Prostate gland (tissue), 2 donors: Measurements from ENCODE around the gene GNG13. TPM values are rescaled to one million over a fixed set of nuclear protein-coding genes. Genes with fewer than 3 reads are reported as not detected.

Source experiments
- DNase-seq: peaks from one replicate; pipeline ENCODE4 v3.0.0-alpha.2; 2019; ENCODE audit warnings: low spot score
- H3K27ac ChIP-seq, 2 donors: fragments of 200-600 bp; sonication (generic); 2 replicates each; pipeline ENCODE4 v1.5.1; 2017 to 2019
- H3K27me3 ChIP-seq: fragments of 200-600 bp; sonication (generic); replicated peaks from 2 replicates; pipeline ENCODE4 v1.5.1; 2019; ENCODE audit not compliant: insufficient read depth
- H3K36me3 ChIP-seq, 2 donors: fragments of 200-600 bp; sonication (generic); 1 replicate in 1 of 2; 2 replicates in 1 of 2; pipeline versions ENCODE4 v1.5.1 to v1.8.1; 2017 to 2019
- H3K4me1 ChIP-seq: fragments of 200-600 bp; sonication (generic); replicated peaks from 2 replicates; pipeline ENCODE4 v1.5.1; 2019
- H3K4me3 ChIP-seq, 2 donors: fragments of 200-600 bp; sonication (generic); 2 replicates each; pipeline ENCODE4 v1.5.1; 2017 to 2019
- H3K9me3 ChIP-seq: fragments of 200-600 bp; sonication (generic); 2 replicates; pipeline ENCODE4 v1.5.1; 2017
- POLR2A ChIP-seq: fragments of 450-650 bp; IDR thresholded peaks from one replicate; pipeline ENCODE4 v1.6.1; 2016; ENCODE audit warnings: antibody characterized with exemption, mild to moderate bottlenecking
- POLR2AphosphoS5 ChIP-seq: sonication (generic); formaldehyde crosslinking; IDR thresholded peaks from one replicate; pipeline ENCODE4 v1.6.1; 2017; ENCODE audit warnings: antibody characterized with exemption
- WGBS: methylation state at CpG from one replicate; pipeline ENCODE4 v1.1.5; 2018; 5-methylcytosine and 5-hydroxymethylcytosine counted together
- intact Hi-C: fragments of 100-400 bp; cut with DNase I; formaldehyde crosslinking; loops from one replicate; pipeline ENCODE4 v1.14.2; 2022
- total RNA-seq, 2 donors: library from RNA; depleted of rRNA; stranded (reverse); fragments of >200 nt; gene quantifications; one replicate each; pipeline ENCODE4 v1.1.0, GENCODE V29; 2016
- TF ChIP-seq, protein P1 (sequence below), 4 experiments: fragments of 200-600 bp in 2 of 4; fragments of 450-650 bp in 2 of 4; sonication (generic) in 2 of 4; IDR thresholded peaks; 1 replicate in 3 of 4; 2 replicates in 1 of 4; pipeline ENCODE4 v1.5.1; 2016 to 2019; ENCODE audit warnings: antibody characterized with exemption in 4 of 4, mild to moderate bottlenecking in 2 of 4, moderate library complexity in 2 of 4

Gene GNG13
- total RNA-seq, 2 donors from 2014 or later = not detected

DNA sequence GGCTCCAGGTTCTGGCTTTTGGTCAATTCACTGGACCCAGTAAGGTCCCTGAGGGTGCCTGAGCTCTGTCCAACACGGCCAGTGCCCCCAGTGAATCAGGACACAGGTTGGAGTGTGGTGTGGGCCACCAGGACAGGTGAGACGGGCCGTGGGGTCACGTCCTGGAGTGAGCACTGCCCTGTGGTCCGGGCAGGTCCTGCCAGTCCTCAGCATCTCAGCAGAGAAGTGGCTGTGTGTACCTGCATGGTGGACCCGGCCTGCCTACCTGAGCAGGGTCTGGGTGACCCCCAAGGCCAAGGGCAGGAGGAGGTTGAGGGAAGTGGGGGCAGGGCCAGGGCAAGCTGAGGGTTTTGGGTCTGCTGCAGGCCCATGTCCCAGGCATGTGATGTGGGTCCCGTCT lies 1.9 kb upstream of the GNG13 start:
- Histone ChIP-seq H3K36me3 (no peaks in the 10 kb centered on the region), H3K9me3 (no peaks in the 10 kb centered on the region), H3K4me1 (no peaks in the 10 kb centered on the region), H3K27me3 (peaks cover 19% of the 10 kb centered on the region), H3K4me3 (no peak overlapping the region), H3K27ac (no peak overlapping the region)
- WGBS = 72% methylated on average over 7 of the region's 7 CpGs
- intact Hi-C loops = no loop called here
- TF ChIP-seq, protein P1, sequence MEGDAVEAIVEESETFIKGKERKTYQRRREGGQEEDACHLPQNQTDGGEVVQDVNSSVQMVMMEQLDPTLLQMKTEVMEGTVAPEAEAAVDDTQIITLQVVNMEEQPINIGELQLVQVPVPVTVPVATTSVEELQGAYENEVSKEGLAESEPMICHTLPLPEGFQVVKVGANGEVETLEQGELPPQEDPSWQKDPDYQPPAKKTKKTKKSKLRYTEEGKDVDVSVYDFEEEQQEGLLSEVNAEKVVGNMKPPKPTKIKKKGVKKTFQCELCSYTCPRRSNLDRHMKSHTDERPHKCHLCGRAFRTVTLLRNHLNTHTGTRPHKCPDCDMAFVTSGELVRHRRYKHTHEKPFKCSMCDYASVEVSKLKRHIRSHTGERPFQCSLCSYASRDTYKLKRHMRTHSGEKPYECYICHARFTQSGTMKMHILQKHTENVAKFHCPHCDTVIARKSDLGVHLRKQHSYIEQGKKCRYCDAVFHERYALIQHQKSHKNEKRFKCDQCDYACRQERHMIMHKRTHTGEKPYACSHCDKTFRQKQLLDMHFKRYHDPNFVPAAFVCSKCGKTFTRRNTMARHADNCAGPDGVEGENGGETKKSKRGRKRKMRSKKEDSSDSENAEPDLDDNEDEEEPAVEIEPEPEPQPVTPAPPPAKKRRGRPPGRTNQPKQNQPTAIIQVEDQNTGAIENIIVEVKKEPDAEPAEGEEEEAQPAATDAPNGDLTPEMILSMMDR (IDR thresholded peaks at IDR 0.05) = no peak
- TF ChIP-seq POLR2AphosphoS5 (no peak), POLR2A (no peak)
- DNase-seq = no peak

DNA sequence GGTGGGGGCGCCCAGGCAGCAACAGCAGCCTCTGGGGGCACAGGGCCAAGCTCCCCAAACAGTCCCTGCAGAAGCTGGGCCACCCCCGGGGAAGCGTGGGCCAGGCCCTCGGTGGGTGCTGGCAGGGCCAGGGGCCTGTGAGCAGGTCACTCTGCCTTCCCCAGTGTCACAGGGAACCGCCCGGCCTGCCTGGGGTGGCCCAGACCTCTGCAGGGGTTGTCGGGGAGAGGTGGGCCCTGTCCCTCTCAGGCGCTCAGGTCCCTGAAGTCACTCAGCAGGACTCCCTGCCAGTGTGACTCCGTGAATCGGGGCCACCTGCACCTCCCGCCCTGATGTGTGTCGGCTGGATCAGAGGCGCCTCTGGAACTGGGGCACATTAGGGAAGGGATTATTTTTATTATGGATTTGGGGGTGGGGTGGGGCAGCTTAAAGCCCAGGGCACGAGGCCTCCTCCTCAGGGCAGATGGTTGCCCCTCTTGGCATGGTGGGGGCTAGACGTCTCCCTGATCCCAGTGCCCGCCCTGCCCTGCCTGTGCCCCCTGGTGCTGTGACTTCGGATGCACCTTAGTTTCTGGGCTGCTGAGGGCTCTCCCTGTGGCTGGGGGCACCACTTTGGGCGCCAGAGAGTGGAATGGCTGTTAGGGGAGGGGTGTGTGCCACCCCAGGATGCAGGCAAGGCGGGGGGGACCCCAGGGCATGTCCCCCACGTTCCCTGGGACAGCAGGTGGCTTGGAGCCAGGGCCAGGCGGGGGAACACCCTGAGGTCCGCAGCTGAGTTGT lies 1.2 kb upstream of the GNG13 start:
- 47% methylated on average over 19 of the region's 22 CpGs for WGBS
- H3K4me3 ChIP-seq = no peak overlapping the region
- H3K4me1 ChIP-seq = no peaks in the 10 kb centered on the region
- no peak for TF ChIP-seq POLR2A
- TF ChIP-seq POLR2AphosphoS5 = no peak
- TF ChIP-seq, protein P1 (IDR thresholded peaks at IDR 0.05) = no peak
- no peaks in the 10 kb centered on the region for H3K36me3 ChIP-seq
- H3K27ac ChIP-seq = no peak overlapping the region
- H3K27me3 ChIP-seq = peaks cover 19% of the 10 kb centered on the region
- intact Hi-C loops = no loop called here
- H3K9me3 ChIP-seq = no peaks in the 10 kb centered on the region
- DNase-seq = no peak

DNA sequence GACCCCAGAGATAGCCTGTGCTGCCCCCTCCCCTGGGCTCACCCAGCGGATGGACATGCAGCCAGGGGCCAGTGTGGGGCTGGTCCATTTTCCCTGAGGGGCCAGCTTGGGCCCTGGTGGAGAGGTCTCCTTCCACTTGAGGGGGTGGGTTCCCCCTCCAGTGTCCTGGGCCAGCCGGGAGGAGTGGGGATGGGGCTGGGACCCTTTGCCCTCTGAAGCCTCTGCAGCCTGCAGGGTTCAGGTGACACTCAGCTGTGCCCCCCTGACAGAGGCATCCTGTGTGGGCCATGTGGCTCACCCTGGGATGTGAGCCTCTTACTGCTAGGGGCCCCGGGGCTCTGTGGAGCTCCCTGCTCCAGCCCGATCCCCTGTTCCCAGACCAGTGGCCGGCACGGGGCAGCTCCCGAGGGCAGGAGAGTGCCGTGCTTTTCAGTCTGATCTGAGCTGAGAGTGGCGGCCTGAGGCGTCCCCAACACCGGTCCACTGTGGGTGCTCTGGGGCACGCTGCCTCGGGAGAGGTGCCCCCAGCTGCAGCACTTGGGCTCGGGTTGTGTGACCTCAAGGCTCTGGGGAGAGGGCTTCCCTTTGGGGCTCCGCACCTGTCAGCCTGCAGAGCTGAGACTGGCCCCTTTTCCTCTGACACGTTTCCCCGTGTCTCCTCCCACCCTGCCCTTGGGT lies 439 bp upstream of the GNG13 start:
- 12% methylated on average over 17 of the region's 17 CpGs for WGBS
- Histone ChIP-seq H3K27me3 (peaks cover 19% of the 10 kb centered on the region), H3K9me3 (no peaks in the 10 kb centered on the region), H3K4me3 (no peak overlapping the region), H3K36me3 (no peaks in the 10 kb centered on the region), H3K27ac (no peak overlapping the region), H3K4me1 (no peaks in the 10 kb centered on the region)
- no peak for DNase-seq
- no peak for TF ChIP-seq POLR2A
- intact Hi-C loops = no loop called here

DNA sequence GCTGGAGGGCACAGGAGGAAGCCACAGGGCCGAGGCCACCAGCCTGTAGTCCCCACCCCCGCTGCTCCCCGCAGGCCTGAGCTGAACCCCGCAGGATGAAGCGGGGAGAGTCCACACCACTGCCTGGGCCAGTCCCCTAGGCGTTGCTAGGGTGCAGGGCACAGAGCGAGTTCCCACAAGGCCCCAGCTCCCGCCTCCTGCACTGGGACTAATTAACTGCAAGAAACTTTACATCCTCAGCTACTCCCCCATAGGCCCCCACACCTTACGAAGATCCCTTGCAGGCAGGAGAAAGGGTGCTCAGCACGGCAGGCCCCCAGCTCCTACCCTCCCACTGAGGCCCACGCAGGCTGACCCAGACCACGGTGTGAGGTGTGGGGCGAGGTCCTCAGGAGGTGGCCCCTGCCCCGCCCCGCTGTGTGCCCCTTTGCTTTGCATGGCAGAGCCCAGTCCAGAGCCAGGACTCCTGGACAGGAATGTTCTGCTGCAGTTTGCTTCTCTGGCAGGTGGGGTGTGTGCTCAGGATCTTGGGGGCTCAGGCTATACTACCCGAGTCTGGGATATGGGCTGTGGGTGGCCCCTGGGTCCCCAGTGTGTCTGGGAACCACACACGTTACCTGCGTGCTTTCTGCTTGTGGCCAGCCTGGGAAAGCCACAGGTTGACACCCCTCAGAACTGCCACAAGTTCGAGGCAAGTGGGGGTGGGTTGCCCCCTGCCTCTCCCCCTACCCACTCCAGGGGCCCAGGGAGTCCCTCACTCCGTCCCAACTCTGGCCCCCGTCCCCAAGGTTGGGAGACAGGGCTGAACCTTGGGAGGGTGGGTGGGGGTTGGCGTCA lies 1.2 kb downstream of the GNG13 start:
- Histone ChIP-seq H3K4me1 (no peaks in the 10 kb centered on the region), H3K9me3 (no peaks in the 10 kb centered on the region), H3K27me3 (peaks cover 19% of the 10 kb centered on the region), H3K36me3 (no peaks in the 10 kb centered on the region), H3K27ac (no peak overlapping the region), H3K4me3 (no peak overlapping the region)
- TF ChIP-seq POLR2AphosphoS5 (no peak), POLR2A (no peak)
- TF ChIP-seq, protein P1 (IDR thresholded peaks at IDR 0.05) = no peak
- no peak for DNase-seq
- 52% methylated on average over 20 of the region's 22 CpGs for WGBS
- intact Hi-C loops = no loop called here

DNA sequence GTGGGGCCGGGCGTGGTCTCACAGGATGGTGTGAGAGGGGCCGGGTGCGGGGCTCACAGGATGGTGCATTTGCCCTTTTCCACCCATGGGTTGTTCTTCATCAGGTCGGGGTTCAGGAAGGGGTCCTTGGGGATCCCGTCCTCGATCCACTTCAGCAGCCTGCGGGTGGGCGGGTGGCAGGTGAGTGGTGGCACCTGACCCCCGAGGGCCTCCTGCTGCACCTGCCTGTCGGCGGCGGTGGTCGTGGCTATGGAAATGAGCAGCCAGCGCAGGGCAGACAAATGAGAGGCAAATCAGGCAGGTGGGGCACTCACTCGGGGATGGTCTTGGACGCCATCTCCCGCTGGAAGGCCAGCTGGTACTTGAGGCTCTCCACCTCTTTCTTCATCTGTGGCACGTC lies 1.9 kb downstream of the GNG13 start:
- Histone ChIP-seq H3K27me3 (peaks cover 19% of the 10 kb centered on the region), H3K4me3 (no peak overlapping the region), H3K27ac (no peak overlapping the region), H3K9me3 (no peaks in the 10 kb centered on the region), H3K36me3 (no peaks in the 10 kb centered on the region), H3K4me1 (no peaks in the 10 kb centered on the region)
- TF ChIP-seq POLR2AphosphoS5 (no peak), POLR2A (no peak)
- TF ChIP-seq, protein P1 (IDR thresholded peaks at IDR 0.05) = no peak
- DNase-seq = no peak
- WGBS = 87% methylated on average over 19 of the region's 19 CpGs
- intact Hi-C loops = no loop called here
